Measurements from ENCODE around the gene POLG.

The POLG gene

GRCh38 chr15:89328398-89329254 lies 6.0 kb downstream of the POLG start:
- no peak for DNase-seq

GRCh38 chr15:89327113-89327512 lies 7.5 kb downstream of the POLG start:
- no peak for DNase-seq

- DNase-seq: no peak
These were observed 8.3 kb downstream of the POLG start for GRCh38 chr15:89326316-89326715.

GRCh38 chr15:89325039-89325803 lies 9.4 kb downstream of the POLG start:
- no peak for DNase-seq

GRCh38 chr15:89323825-89324224 lies 10.8 kb downstream of the POLG start:
- no peak for DNase-seq

GRCh38 chr15:89322822-89323221 lies 11.8 kb downstream of the POLG start:
- DNase-seq: no peak

- DNase-seq: no peak
These were observed 12.9 kb downstream of the POLG start for GRCh38 chr15:89321521-89322410.

GRCh38 chr15:89320200-89320599 lies 14.4 kb downstream of the POLG start:
- DNase-seq: no peak

GRCh38 chr15:89319678-89320077 lies 14.9 kb downstream of the POLG start:
- DNase-seq: no peak

GRCh38 chr15:89317186-89317720 lies 17.4 kb downstream of the POLG start:
- DNase-seq: no peak

GRCh38 chr15:89316504-89316903 lies 18.1 kb downstream of the POLG start:
- no peak for DNase-seq

- no peak for DNase-seq
These were observed 19.2 kb downstream of the POLG start for GRCh38 chr15:89315375-89315929.

GRCh38 chr15:89309993-89310392 lies 24.6 kb downstream of the POLG start:
- DNase-seq: no peak

- no peak for DNase-seq
These were observed 26.4 kb downstream of the POLG start for GRCh38 chr15:89308236-89308635.

GRCh38 chr15:89307791-89308190 lies 26.8 kb downstream of the POLG start:
- DNase-seq: no peak

GRCh38 chr15:89307046-89307587 lies 27.5 kb downstream of the POLG start:
- DNase-seq: no peak

- DNase-seq: no peak
These were observed 29.2 kb downstream of the POLG start for GRCh38 chr15:89305395-89305794.

- no peak for DNase-seq
These were observed 30.6 kb downstream of the POLG start for GRCh38 chr15:89303986-89304385.

GRCh38 chr15:89301304-89302089 lies 33.1 kb downstream of the POLG start:
- DNase-seq: no peak

- no peak for DNase-seq
These were observed 34.7 kb downstream of the POLG start for GRCh38 chr15:89299896-89300295.

- no peak for DNase-seq
These were observed 41.6 kb downstream of the POLG start for GRCh38 chr15:89293012-89293411.

Data from right kidney (tissue), 1 donor.